Thyroid gland (tissue), 4 donors: ENCODE measurements around the gene DCPS. TPM values are rescaled to one million over a fixed set of nuclear protein-coding genes. Genes with fewer than 3 reads are reported as not detected.
"Not testable (repeated sequence)": the region's sequence is repeated elsewhere in the genome, so short reads cannot be mapped to it uniquely, and the experiment has no call there.

ENCODE experiments used
- DNase-seq, 2 donors: peaks; one replicate each; pipeline ENCODE4 v3.0.0-alpha.2; 2019
- H3K27ac ChIP-seq, 3 donors: fragments of 200-600 bp; sonication (generic); 1 replicate in 2 of 3; 2 replicates in 1 of 3; pipeline ENCODE4 v1.5.1; 2016 to 2019; ENCODE audit warnings: mild to moderate bottlenecking in 1 of 3, moderate library complexity in 1 of 3
- H3K27me3 ChIP-seq: fragments of 200-600 bp; sonication (generic); one replicate; pipeline ENCODE4 v1.5.1; 2019
- H3K36me3 ChIP-seq, 2 donors: fragments of 200-600 bp; sonication (generic); one replicate each; pipeline ENCODE4 v1.5.1; 2016 to 2019
- H3K4me1 ChIP-seq, 2 donors: fragments of 200-600 bp; sonication (generic); one replicate each; pipeline ENCODE4 v1.5.1; 2017 to 2019
- H3K4me3 ChIP-seq, 3 donors: fragments of 200-600 bp; sonication (generic); replicated peaks in 1 of 3; 1 replicate in 2 of 3; 2 replicates in 1 of 3; pipeline ENCODE4 v1.5.1; 2016; ENCODE audit warnings: mild to moderate bottlenecking in 1 of 3
- H3K9me3 ChIP-seq: fragments of 200-600 bp; sonication (generic); one replicate; pipeline ENCODE4 v1.5.1; 2017
- CTCF ChIP-seq, 6 experiments: fragments of 200-600 bp in 3 of 6; fragments of 450-650 bp in 3 of 6; sonication (generic) in 3 of 6; IDR thresholded peaks; one replicate each; pipeline ENCODE4 v1.5.1; 2016 to 2019; ENCODE audit warnings: antibody characterized with exemption in 6 of 6, mild to moderate bottlenecking in 2 of 6, inconsistent platforms in 1 of 6, moderate library complexity in 1 of 6
- POLR2A ChIP-seq, 2 donors: fragments of 450-650 bp; IDR thresholded peaks; one replicate each; pipeline ENCODE4 v1.6.1; 2017; ENCODE audit warnings: antibody characterized with exemption in 2 of 2, mild to moderate bottlenecking in 2 of 2, moderate library complexity in 1 of 2
- WGBS, 2 donors: methylation state at CpG; one replicate each; pipeline ENCODE4 v1.1.5; 2017; 5-methylcytosine and 5-hydroxymethylcytosine counted together
- intact Hi-C: fragments of 100-400 bp; cut with DNase I; formaldehyde crosslinking; loops from one replicate; pipeline ENCODE4 v1.15.1; 2023
- total RNA-seq, 4 donors: library from RNA; depleted of rRNA; stranded (reverse); fragments of >200 nt; gene quantifications; one replicate each; pipeline ENCODE4 v1.2.3, GENCODE V29; 2016

Gene DCPS
- total RNA-seq, 4 donors from 2014 or later: 6.1 to 18.9 (median 13.9) TPM

DNA sequence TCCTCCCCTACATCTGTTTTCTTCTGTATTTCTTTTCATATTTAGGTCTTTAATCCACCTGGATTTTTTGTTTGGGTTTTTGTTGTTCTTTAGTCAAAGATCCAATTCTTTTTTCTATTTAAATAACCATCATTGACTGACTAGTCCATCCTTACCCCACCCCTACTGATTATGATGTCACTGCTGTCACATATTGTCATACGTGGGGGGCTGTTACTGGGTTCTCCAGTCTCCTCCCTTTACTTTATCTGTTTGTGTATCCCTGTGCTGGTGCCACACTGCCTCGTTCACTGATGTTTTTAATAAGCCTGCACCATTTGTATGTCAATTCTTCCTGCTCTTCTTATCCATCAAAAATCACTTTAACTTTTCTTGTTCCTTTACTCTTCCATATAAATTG lies 6.9 kb upstream of the DCPS start:
- Histone ChIP-seq H3K27me3 (no peaks in the 10 kb centered on the region), H3K27ac (no peak overlapping the region), H3K9me3 (no peaks in the 10 kb centered on the region), H3K4me1 (no peaks in the 10 kb centered on the region), H3K36me3 (peaks cover 5 to 9% of the 10 kb centered on the region in 2 donors), H3K4me3 (no peak overlapping the region)
- intact Hi-C loops: no loop called here
- DNase-seq: no peak
- no peak for TF ChIP-seq CTCF (IDR thresholded peaks at IDR 0.05)
- WGBS, 2 donors: 86 to 89% methylated on average over 2 of the region's 2 CpGs

GRCh38 chr11:126304457-126305075 lies 706 bp downstream of the DCPS start:
- WGBS, 2 donors: 59 to 61% methylated on average over 12 of the region's 12 CpGs

DNA sequence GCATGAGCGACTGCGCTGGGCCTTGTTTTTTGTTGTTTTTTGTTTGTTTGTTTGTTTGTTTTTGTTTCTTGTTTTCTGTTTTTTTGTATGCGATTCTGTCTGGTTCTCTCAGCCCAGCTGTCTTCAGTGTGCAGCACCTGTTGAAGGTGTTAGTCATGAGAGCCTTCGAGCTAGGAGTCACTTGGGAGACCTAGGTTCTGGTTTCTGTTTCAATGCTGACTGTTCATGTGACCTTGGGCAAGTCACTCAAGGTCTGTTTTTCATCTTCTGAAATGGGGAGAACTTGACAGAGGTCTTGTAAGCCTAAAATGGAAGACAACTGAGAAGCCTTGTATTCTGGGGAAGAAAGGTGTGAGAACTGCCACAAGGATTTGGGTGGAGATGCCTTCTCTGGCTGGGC lies 1.8 kb downstream of the DCPS start:
- peaks cover 6 to 7% of the 10 kb centered on the region in 2 donors for H3K4me1 ChIP-seq

More at GRCh38 chr11:126304457-126305075, 706 bp downstream of the DCPS start:
- H3K4me1 ChIP-seq: peaks cover 6% of the 10 kb centered on the region in 2 donors
- no peak for DNase-seq
- H3K4me3 ChIP-seq: peak overlapping the region; percentile 47 to 84 (median 52)
- H3K27me3 ChIP-seq: no peaks in the 10 kb centered on the region
- intact Hi-C loops: loop anchor here (5.0 kb wide), 1 partner anchor 288 kb away; no protein-coding TSS in a partner anchor
- H3K9me3 ChIP-seq: no peaks in the 10 kb centered on the region
- H3K27ac ChIP-seq: peak overlapping the region in 2 of 3 donors; percentile 77 to 84
- no peaks in the 10 kb centered on the region for H3K36me3 ChIP-seq
- TF ChIP-seq CTCF (IDR thresholded peaks at IDR 0.05) (no peak), POLR2A (IDR thresholded peaks at IDR 0.05) (no peak)

GRCh38 chr11:126307706-126308105 lies 3.8 kb downstream of the DCPS start:
- H3K27ac ChIP-seq: no peak overlapping the region
- intact Hi-C loops: no loop called here
- WGBS, 2 donors: 47 to 54% methylated on average over 5 of the region's 5 CpGs
- TF ChIP-seq CTCF (IDR thresholded peaks at IDR 0.05) (no peak), POLR2A (IDR thresholded peaks at IDR 0.05) (no peak)
- no peaks in the 10 kb centered on the region for H3K9me3 ChIP-seq
- H3K36me3 ChIP-seq: no peaks in the 10 kb centered on the region
- H3K27me3 ChIP-seq: no peaks in the 10 kb centered on the region
- H3K4me1 ChIP-seq: peaks cover 6 to 10% of the 10 kb centered on the region in 2 donors
- H3K4me3 ChIP-seq: no peak overlapping the region
- no peak for DNase-seq

More for the DNA sequence above, 1.8 kb downstream of the DCPS start:
- Histone ChIP-seq H3K27me3 (no peaks in the 10 kb centered on the region), H3K9me3 (no peaks in the 10 kb centered on the region), H3K4me3 (no peak overlapping the region), H3K27ac (no peak overlapping the region), H3K36me3 (no peaks in the 10 kb centered on the region)
- DNase-seq: no peak
- 92 to 95% methylated on average over 4 of the region's 4 CpGs for WGBS, 2 donors
- intact Hi-C loops: no loop called here
- no peak for TF ChIP-seq POLR2A (IDR thresholded peaks at IDR 0.05)
- TF ChIP-seq CTCF (IDR thresholded peaks at IDR 0.05): no peak

DNA sequence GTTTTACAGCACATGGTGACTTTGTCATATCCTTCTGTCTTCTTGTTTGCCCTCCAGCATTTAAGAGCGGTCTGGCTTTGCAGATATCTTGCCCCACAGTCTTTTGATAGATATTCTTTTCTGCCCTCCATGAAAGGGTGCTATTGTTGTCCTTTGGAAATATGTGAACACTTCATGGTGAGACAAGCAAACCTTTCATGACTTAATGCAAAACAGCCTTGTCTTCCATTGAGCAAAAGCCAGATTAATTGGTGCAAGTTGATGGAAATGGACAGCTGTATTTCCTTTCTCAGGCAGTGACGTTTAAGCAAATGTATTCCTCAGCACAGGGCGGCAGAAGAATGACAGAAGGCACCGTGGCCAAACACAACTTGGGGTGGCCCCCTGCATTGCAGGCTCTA lies 4.4 kb downstream of the DCPS start:
- Histone ChIP-seq H3K4me3 (no peak overlapping the region), H3K27ac (no peak overlapping the region), H3K4me1 (peaks cover 6 to 10% of the 10 kb centered on the region in 2 donors), H3K36me3 (no peaks in the 10 kb centered on the region), H3K27me3 (no peaks in the 10 kb centered on the region), H3K9me3 (no peaks in the 10 kb centered on the region)
- no peak for TF ChIP-seq POLR2A (IDR thresholded peaks at IDR 0.05)
- no peak for TF ChIP-seq CTCF (IDR thresholded peaks at IDR 0.05)
- no peak for DNase-seq
- intact Hi-C loops: no loop called here
- 78 to 82% methylated on average over 4 of the region's 4 CpGs for WGBS, 2 donors

DNA sequence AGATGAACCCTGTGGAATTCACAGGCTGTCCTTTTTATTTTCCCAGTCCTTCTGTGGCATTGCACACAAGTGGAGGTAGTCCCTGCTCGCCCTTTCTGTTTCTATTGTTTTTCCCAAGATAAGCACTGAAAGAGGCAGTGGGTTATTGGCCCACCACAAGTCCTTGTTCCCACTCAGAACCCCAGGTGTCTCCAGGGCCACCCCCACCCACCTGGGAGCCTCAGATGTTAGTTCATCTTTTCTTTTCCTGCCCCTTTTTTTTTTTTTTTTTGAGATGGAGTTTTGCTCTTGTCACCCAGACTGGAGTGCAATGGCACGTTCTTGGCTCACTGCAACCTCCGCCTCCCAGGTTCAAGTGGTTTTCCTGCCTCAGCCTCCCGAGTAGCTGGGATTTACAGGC lies 4.9 kb downstream of the DCPS start:
- H3K9me3 ChIP-seq, H3K4me3 ChIP-seq, H3K36me3 ChIP-seq, H3K4me1 ChIP-seq, DNase-seq, H3K27ac ChIP-seq, intact Hi-C loops, H3K27me3 ChIP-seq: not testable (repeated sequence)
- WGBS, 2 donors: 95 to 96% methylated on average over 4 of the region's 4 CpGs
